ENCODE measurements around the gene CAMKK1. TPM values are rescaled to one million over a fixed set of nuclear protein-coding genes. Genes with fewer than 3 reads are reported as not detected.

The CAMKK1 gene
- total RNA-seq, 2 experiments from 2014 or later: 1.4 to 1.8 TPM

GRCh38 chr17:3924512-3925350 is 31.9 kb upstream of the CAMKK1 start:
- POLR2A ChIA-PET: interaction anchor here (0.6 kb wide), 1 partner anchor 143 kb away, joined by 3 read pairs; no protein-coding TSS in a partner anchor
- H3K27me3 Mint-ChIP-seq: no peaks in the 10 kb centered on the region
- no peaks in the 10 kb centered on the region for H3K9me3 Mint-ChIP-seq
- DNase-seq: no peak
- H3K27ac Mint-ChIP-seq: no peak overlapping the region
- peaks cover 35% of the 10 kb centered on the region for H3K36me3 Mint-ChIP-seq (ENCODE audit: low read depth)
- H3K4me3 Mint-ChIP-seq: no peak overlapping the region
- CTCF ChIA-PET: interaction anchor here (3.6 kb wide), 1 partner anchor 11 kb away, joined by 15 read pairs; no protein-coding TSS in a partner anchor
- H3K4me1 Mint-ChIP-seq: no peaks in the 10 kb centered on the region

- ChIA-PET CTCF (interaction anchor here (3.6 kb wide), 1 partner anchor 10 kb away, joined by 15 read pairs; no protein-coding TSS in a partner anchor), POLR2A (interaction anchor here (0.6 kb wide), 2 partner anchors 10 to 145 kb away, joined by 3 read pairs; no protein-coding TSS in a partner anchor)
- Mint-ChIP-seq H3K27me3 (no peaks in the 10 kb centered on the region), H3K4me1 (no peaks in the 10 kb centered on the region), H3K36me3 (ENCODE audit: low read depth) (peaks cover 26% of the 10 kb centered on the region), H3K4me3 (no peak overlapping the region), H3K27ac (no peak overlapping the region), H3K9me3 (no peaks in the 10 kb centered on the region)
- no peak for DNase-seq
Measured at GRCh38 chr17:3923466-3924190, 30.8 kb upstream of the CAMKK1 start.

- CTCF ChIA-PET: interaction anchor here (3.6 kb wide), 1 partner anchor 9 kb away, joined by 15 read pairs; no protein-coding TSS in a partner anchor
- POLR2A ChIA-PET: interaction anchor here (0.6 to 2.4 kb wide), 3 partner anchors 9 to 84 kb away, joined by 3 to 10 read pairs (median 3); partner anchors contain the start of gene ATP2A3
Measured at GRCh38 chr17:3922765-3923164, 29.9 kb upstream of the CAMKK1 start.

GRCh38 chr17:3921502-3922319 is 28.9 kb upstream of the CAMKK1 start:
- H3K27me3 Mint-ChIP-seq: no peaks in the 10 kb centered on the region
- POLR2A ChIA-PET: interaction anchor here (0.6 to 2.4 kb wide), 4 partner anchors 9 to 85 kb away, joined by 3 to 10 read pairs (median 5); partner anchors contain the start of gene ATP2A3
- H3K27ac Mint-ChIP-seq: no peak overlapping the region
- H3K36me3 Mint-ChIP-seq (ENCODE audit: low read depth): peaks cover 17% of the 10 kb centered on the region
- H3K4me3 Mint-ChIP-seq: no peak overlapping the region
- no peaks in the 10 kb centered on the region for H3K9me3 Mint-ChIP-seq
- no peak for DNase-seq
- CTCF ChIA-PET: interaction anchor here (0.6 to 3.6 kb wide), 3 partner anchors 8 to 75 kb away, joined by 3 to 15 read pairs (median 3); no protein-coding TSS in a partner anchor
- H3K4me1 Mint-ChIP-seq: peaks cover 11% of the 10 kb centered on the region

More at GRCh38 chr17:3922765-3923164, 29.9 kb upstream of the CAMKK1 start:
- Mint-ChIP-seq H3K4me1 (peaks cover 3% of the 10 kb centered on the region), H3K27ac (no peak overlapping the region), H3K27me3 (no peaks in the 10 kb centered on the region), H3K36me3 (ENCODE audit: low read depth) (peaks cover 22% of the 10 kb centered on the region), H3K4me3 (no peak overlapping the region), H3K9me3 (no peaks in the 10 kb centered on the region)
- no peak for DNase-seq

GRCh38 chr17:3921006-3921405 is 28.2 kb upstream of the CAMKK1 start:
- POLR2A ChIA-PET: interaction anchor here (1.2 to 2.4 kb wide), 2 partner anchors 10 to 44 kb away, joined by 7 to 10 read pairs; partner anchors contain the start of gene ATP2A3
- H3K27me3 Mint-ChIP-seq: no peaks in the 10 kb centered on the region
- H3K4me3 Mint-ChIP-seq: no peak overlapping the region
- peaks cover 16% of the 10 kb centered on the region for H3K36me3 Mint-ChIP-seq (ENCODE audit: low read depth)
- no peaks in the 10 kb centered on the region for H3K9me3 Mint-ChIP-seq
- H3K4me1 Mint-ChIP-seq: peaks cover 19% of the 10 kb centered on the region
- DNase-seq: no peak
- no peak overlapping the region for H3K27ac Mint-ChIP-seq
- CTCF ChIA-PET: interaction anchor here (1.0 kb wide), 1 partner anchor 14 kb away, joined by 3 read pairs; no protein-coding TSS in a partner anchor

GRCh38 chr17:3919123-3919624 is 26.3 kb upstream of the CAMKK1 start:
- peaks cover 2% of the 10 kb centered on the region for H3K36me3 Mint-ChIP-seq (ENCODE audit: low read depth)
- H3K27me3 Mint-ChIP-seq: no peaks in the 10 kb centered on the region
- no peaks in the 10 kb centered on the region for H3K9me3 Mint-ChIP-seq
- CTCF ChIA-PET: no interaction called here
- peaks cover 33% of the 10 kb centered on the region for H3K4me1 Mint-ChIP-seq
- no peak overlapping the region for H3K4me3 Mint-ChIP-seq
- POLR2A ChIA-PET: no interaction called here
- no peak overlapping the region for H3K27ac Mint-ChIP-seq
- no peak for DNase-seq

GRCh38 chr17:3918372-3919122 is 25.7 kb upstream of the CAMKK1 start:
- Mint-ChIP-seq H3K4me3 (no peak overlapping the region), H3K36me3 (ENCODE audit: low read depth) (no peaks in the 10 kb centered on the region), H3K27me3 (no peaks in the 10 kb centered on the region), H3K4me1 (peaks cover 39% of the 10 kb centered on the region), H3K9me3 (no peaks in the 10 kb centered on the region), H3K27ac (no peak overlapping the region)
- ChIA-PET CTCF (no interaction called here), POLR2A (no interaction called here)
- DNase-seq: no peak

- H3K36me3 Mint-ChIP-seq (ENCODE audit: low read depth): no peaks in the 10 kb centered on the region
- no peak for DNase-seq
- H3K4me1 Mint-ChIP-seq: peaks cover 40% of the 10 kb centered on the region
- ChIA-PET POLR2A (interaction anchor here (1.0 to 4.5 kb wide), 2 partner anchors 11 to 47 kb away, joined by 3 to 24 read pairs; partner anchors contain the start of gene ATP2A3), CTCF (interaction anchor here (1.5 kb wide), 1 partner anchor 87 kb away, joined by 7 read pairs; no protein-coding TSS in a partner anchor)
- no peak overlapping the region for H3K4me3 Mint-ChIP-seq
- H3K27ac Mint-ChIP-seq: no peak overlapping the region
- H3K9me3 Mint-ChIP-seq: no peaks in the 10 kb centered on the region
- no peaks in the 10 kb centered on the region for H3K27me3 Mint-ChIP-seq
Measured at GRCh38 chr17:3917391-3917931, 24.6 kb upstream of the CAMKK1 start.

- ChIA-PET POLR2A (interaction anchor here (1.0 to 4.5 kb wide), 2 partner anchors 12 to 47 kb away, joined by 3 to 24 read pairs; partner anchors contain the start of gene ATP2A3), CTCF (interaction anchor here (0.5 to 1.5 kb wide), 5 partner anchors 22 to 216 kb away, joined by 3 to 7 read pairs (median 4); no protein-coding TSS in a partner anchor)
- H3K36me3 Mint-ChIP-seq (ENCODE audit: low read depth): no peaks in the 10 kb centered on the region
- peaks cover 43% of the 10 kb centered on the region for H3K4me1 Mint-ChIP-seq
- H3K9me3 Mint-ChIP-seq: no peaks in the 10 kb centered on the region
- H3K27me3 Mint-ChIP-seq: no peaks in the 10 kb centered on the region
- no peak overlapping the region for H3K4me3 Mint-ChIP-seq
- H3K27ac Mint-ChIP-seq: no peak overlapping the region
- no peak for DNase-seq
Measured at GRCh38 chr17:3916825-3917224, 24.0 kb upstream of the CAMKK1 start.

GRCh38 chr17:3915995-3916696 is 23.3 kb upstream of the CAMKK1 start, which contains the start of gene P2RX1:
Gene P2RX1 (minus strand): TSS chr17:3916465. CDS start chr17:3916225, 240 bp downstream.
- Mint-ChIP-seq H3K27me3 (no peaks in the 10 kb centered on the region), H3K36me3 (ENCODE audit: low read depth) (no peaks in the 10 kb centered on the region), H3K4me3 (no peak within 1 kb of the TSS), H3K4me1 (peaks cover 49% of the 10 kb centered on the region), H3K9me3 (no peaks in the 10 kb centered on the region), H3K27ac (peak within 1 kb of the TSS; percentile 23)
- ChIA-PET POLR2A (interaction anchor here (1.0 to 4.5 kb wide), 2 partner anchors 13 to 48 kb away, joined by 3 to 24 read pairs; partner anchors contain the start of gene ATP2A3), CTCF (interaction anchor here (0.5 to 1.5 kb wide), 8 partner anchors 22 to 217 kb away, joined by 3 to 7 read pairs (median 3); partner anchors contain the start of gene NCBP3)
- peak; percentile 60 for DNase-seq

Data from activated CD4-positive, alpha-beta memory T cell treated with anti-CD3 and anti-CD28 coated beads, Interleukin-2, amount 10 ng/mL, durations not matched to agents 7 days and 5 days (primary cell).